T47D (cell line): ENCODE measurements around the gene TMPRSS9.

ENCODE experiments used
- DNase-seq, 2 experiments: peaks; one replicate each; pipeline versions ENCODE4 v3.0.0 to v3.0.0-alpha.2; 2011 to 2012; ENCODE audit warnings: low read depth in 1 of 2, low spot score in 1 of 2
- JUND ChIP-seq: IDR thresholded peaks from 2 replicates; pipeline ENCODE4 v1.6.1; 2012; ENCODE audit warnings: low read depth
- in situ Hi-C: cut with HindIII; loops from 2 replicates; pipeline ENCODE4 v1.10.0; 2016; ENCODE audit warnings: low sequenced_read_pairs, low pct_unique_long_range_greater_than_20kb

The TMPRSS9 gene

DNA sequence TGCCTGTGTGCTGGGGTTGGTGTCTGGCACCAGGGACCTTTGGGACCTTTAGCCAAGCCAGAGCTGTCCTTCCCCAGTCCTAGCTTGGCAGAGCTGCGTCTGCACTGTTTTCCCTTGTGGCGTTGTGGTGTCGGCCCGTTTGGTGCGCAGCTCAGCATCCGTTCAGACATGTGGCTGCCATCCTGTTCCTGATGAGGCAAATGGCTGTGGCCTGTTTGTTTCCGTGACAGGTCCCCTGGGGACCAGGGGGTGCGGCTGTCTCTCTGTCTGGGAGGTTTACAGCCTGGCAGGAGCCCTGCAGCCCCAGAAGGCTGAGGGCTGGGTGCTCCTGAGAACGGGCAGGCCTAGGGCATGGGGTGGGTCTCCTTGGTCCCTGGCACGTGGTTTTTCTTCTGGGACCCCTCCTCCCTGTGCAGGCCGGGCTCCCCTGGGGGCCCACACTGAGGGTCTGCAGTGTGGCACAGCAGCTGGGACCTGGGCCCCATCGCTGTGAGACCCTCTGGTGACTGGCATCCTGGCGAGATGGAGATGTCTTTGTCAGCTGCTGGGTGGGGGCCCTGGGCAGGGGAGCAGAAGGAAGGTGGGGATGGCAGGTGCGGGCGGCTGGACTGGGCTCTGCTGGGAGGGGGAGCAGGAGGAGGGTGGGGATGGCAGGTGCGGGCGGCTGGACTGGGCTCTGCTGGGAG, 27.6 kb upstream of the TMPRSS9 start:
- in situ Hi-C loops = no loop called here
- TF ChIP-seq JUND = no peak
- no peak for DNase-seq

DNA sequence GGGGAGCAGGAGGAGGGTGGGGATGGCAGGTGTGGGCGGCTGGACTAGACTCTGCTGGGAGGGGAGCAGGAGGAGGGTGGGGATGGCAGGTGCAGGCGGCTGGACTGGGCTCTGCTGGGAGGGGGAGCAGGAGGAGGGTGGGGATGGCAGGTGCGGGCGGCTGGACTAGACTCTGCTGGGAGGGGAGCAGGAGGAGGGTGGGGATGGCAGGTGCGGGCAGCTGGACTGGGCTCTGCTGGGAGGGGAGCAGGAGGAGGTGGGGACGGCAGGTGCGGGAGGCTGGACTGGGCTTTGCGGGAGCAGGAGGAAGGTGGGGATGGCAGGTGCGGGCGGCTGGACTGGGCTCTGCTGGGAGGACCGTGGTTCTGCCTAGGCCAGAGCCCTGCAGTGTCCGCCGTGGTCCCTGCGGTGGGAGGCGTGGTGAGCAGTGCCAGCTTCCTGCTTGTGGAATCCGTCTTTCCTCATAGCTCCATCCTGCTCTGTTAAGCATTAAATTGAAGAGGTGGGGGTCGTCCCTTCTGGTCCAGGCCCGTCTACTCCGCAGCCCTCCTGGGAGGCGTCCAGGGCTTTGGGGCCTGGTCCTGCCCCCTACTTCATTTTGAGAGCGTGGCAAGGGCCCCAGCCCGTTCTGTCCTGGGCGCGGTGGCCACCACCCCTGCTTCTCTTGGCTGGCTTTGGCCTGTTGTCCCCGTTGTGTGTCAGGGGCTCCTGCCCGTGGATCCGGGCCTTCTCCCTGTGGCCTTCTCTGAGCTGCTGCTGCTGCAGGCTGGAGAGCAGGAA, 26.8 kb upstream of the TMPRSS9 start:
- in situ Hi-C loops = no loop called here
- no peak for TF ChIP-seq JUND
- no peak for DNase-seq

DNA sequence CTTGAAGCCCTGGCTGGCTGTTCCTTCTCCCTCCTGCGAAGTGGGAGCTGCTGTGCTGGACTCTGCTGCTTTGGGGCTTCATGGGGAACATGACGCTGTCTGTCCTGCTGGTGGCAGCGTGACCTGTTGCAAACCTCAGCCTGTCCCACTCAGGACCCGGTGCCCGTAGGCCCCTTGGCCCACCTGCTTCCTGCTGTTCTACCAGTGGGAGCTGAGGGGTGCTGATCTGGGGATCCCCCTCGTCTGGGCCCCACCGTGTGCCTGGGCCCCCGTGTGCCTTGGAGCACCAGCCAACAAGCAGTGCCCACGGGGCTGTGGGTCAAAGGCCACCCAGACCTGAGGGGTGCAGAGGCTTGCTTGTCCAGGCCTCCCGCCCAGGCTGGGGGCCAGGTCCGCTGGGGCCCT, 26.3 kb upstream of the TMPRSS9 start:
- in situ Hi-C loops = no loop called here
- no peak for DNase-seq
- TF ChIP-seq JUND = no peak

DNA sequence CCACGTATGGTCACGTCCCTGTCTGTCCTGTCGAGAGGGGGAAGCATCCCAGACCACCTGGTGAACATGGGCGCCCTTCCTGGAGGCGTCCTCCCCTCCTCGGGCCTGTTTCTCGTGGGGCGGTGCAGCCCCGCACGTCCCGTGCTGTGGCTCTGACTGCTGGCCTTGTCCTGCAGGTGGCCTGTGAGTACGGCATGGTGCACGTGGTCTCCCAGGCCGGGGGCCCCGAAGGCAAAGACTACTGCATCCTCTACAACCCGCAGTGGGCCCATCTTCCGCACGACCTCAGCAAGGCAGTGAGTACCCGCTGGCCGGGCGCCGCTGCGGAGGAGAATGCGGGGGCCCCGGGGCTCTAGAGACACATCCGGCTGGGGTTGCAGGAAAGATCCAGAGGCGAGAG, 25.6 kb upstream of the TMPRSS9 start:
- TF ChIP-seq JUND = no peak
- in situ Hi-C loops = no loop called here
- no peak for DNase-seq

DNA sequence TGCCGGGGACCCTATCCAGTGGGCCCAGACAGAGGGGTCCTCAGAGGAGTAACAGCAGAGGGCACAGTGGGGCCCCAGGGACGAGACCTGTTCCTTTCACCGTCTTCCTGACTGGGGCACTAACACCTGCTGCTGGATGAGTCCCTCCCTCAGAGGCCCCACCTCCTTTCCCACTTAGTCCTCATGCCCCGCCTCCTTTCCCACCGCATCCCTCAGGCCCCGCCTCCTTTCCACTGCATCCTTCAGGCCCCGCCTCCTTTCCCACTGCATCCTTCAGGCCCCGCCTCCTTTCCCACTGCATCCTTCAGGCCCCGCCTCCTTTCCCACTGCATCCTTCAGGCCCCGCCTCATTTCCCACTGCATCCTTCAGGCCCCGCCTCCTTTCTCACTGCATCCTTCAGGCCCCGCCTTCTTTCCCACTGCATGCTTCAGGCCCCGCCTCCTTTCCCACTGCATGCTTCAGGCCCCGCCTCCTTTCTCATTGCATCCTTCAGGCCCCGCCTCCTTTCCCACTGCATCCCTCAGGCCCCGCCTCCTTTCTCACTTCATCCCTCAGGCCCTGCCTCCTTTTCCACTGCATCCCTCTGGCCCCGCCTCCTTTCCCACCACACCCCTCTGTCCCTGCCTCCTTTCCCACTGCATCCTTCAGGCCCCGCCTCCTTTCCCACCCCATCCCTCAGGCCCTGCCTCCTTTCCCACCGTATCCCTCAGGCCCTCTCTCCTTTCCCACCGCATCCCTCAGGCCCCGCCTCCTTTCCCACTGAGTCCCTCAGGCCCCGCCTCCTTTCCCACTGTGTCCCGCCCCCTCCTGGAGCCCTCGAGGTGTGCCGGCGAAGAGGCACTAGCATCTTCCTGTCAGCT, 24.8 kb upstream of the TMPRSS9 start:
- in situ Hi-C loops = no loop called here
- no peak for DNase-seq
- no peak for TF ChIP-seq JUND

DNA sequence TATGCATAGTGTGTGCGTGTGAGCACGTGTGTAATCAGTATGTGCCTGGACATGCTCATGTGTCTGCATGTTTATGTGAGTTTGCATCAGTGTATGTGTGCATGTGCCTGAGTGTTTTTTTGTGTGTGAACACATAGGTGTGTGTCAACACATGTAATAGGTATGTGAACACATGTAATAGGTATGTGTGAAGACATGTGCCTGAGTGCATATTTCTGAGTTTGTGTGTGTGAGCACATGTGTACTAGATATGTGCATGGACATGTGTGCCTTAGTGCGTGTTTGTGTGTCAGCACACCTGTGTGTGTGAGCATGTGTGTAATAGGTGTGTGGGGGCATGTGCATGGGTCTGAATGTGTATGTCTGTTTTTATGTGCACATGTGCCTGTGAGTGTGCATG, 24.2 kb upstream of the TMPRSS9 start:
- in situ Hi-C loops = no loop called here
- DNase-seq = no peak
- TF ChIP-seq JUND = no peak

DNA sequence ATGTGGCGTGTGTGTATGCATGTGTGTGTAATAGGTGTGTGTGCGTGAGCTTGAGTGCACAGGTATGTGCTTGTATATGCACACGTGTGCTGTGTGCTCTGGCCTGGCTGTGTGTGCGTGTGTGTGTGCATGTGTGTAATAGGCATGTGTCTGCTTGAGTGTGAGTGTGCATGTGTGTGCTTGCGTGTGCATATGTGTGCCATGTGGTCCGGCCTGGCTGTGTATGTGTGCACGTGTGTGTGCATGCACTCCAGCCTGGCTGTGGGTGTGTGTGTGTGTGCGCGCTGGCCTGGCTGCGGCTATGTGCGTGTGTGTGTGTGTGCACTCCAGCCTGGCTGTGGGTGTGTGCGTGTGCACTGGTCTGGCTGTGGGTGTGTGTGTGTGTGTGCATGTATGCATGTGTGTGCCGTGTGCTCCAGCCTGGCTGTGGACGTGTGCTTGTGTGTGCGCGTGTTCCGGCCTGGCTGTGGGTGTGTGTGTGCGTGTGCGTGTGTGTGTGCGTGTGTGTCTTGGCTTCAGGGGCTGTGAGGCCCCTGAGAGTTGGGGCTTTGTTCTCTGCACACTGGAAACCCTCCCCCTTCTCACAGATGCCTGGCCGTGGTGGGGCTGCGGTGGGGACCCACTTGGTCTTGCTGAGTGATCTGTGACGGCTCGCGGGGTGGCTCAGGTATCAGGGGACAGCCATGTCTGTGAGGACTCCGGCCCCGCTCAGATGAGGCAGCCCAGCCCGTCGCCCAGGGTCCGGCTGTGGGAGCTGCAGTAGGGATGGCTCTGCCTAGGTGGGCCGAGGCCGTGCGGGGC, 23.3 kb upstream of the TMPRSS9 start:
- no peak for TF ChIP-seq JUND
- DNase-seq = no peak
- in situ Hi-C loops = no loop called here

DNA sequence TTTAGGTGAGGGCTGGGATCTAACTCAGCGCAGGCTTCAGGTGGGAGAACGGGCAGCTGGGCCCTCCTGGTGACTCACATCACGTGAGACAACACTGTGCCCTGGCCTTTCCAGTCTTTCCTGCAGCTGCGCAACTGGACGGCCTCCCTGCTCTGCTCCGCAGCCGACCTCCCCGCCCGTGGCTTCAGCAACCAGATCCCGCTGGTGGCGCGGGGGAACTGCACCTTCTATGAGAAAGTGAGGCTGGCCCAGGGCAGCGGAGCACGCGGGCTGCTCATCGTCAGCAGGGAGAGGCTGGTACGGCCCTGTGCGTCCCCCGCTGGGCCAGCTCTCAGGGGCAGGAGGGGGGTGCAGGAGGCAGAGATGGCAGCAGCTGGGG, 22.7 kb upstream of the TMPRSS9 start:
- TF ChIP-seq JUND = no peak
- in situ Hi-C loops = no loop called here
- DNase-seq = no peak

DNA sequence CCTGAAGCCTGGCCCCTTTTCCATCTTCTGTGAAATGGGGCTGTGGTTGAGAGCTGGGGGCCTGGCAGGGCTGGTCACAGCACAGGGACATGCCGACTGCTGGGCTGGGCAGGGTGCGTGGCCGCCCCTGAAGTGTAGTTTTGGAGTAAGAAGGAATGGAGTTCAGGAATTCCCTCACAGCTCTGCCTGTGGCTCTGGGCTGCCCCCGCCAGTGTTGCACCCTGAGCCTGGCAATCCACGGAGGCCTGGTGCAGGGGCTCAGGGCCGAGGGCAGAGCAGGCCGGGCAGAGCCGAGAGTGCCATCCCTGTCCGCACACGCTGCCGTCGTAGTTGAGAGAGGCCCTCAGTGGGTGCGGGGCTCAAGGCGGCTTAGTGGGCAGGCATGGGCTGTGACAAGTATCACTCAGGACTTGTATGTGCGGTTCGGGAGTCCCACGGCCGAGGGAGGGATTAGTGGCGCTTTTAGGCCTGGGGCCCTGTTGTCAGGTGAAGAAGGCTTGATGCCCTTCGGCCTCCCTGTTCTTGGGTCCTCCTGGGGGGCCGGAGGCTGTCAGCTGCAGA, 21.9 kb upstream of the TMPRSS9 start:
- no peak for TF ChIP-seq JUND
- in situ Hi-C loops = no loop called here
- no peak for DNase-seq

DNA sequence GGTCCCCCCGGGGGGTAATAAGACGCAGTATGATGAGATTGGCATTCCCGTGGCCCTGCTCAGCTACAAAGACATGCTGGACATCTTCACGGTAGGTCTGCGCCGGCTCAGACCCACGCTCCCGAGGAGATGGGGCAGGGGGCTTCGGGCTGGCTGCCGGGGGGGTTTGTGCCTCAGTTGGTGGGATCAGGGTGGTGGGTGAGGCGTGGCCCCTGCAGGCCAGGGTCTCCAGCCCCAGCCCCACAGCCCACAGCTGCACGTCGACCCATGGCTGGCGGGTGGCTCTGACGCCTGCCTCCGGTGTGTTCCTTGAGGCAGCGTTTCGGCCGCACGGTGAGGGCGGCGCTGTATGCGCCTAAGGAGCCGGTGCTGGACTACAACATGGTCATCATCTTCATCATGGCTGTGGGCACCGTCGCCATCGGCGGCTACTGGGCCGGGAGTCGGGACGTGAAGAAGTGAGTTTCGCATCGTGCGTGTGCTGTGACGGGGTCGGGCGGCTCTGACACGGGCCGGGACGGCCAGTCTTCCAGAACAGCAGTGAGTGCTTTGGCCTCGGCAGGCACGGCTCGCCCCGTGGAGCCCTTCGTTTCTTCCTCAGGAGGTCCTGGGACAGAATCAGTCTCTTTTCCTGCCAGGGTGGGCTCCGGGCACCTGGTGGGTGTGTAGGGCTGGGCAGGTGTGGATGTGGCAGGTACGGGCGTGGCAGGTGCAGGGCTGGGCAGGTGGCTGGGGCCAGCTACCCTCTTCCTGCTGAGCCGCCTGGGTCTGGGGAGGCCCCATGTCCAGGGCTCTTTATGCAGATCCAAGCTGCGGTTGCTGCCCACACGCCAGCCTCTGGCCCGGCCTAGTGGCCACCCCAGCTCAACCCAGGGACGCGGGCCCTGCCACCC, 21.1 kb upstream of the TMPRSS9 start:
- DNase-seq = no peak
- in situ Hi-C loops = no loop called here
- no peak for TF ChIP-seq JUND

DNA sequence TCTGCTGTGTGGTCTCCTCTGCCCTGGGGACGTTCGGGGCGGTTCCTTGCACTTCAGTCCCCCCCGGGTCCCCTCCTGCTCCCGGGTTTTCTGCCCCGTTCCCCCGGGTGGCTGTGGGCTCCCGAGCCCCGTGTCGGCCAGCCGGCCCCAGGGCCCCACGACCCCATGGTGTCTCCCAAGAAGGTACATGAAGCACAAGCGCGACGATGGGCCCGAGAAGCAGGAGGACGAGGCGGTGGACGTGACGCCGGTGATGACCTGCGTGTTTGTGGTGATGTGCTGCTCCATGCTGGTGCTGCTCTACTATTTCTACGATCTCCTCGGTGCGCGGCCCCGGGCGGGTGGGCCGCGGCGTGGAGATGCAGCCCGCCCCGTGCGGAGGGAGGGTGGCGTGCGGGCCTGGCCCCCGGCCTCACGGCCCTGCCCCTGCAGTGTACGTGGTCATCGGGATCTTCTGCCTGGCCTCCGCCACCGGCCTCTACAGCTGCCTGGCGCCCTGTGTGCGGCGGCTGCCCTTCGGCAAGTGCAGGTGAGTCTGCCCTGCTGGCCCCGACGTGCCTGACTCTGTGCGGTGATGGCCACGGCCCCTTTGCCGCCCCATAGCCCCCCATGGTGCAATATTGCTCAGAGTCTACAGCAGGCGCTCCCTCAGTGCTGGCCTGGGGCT, 20.3 kb upstream of the TMPRSS9 start:
- in situ Hi-C loops = no loop called here
- no peak for DNase-seq
- TF ChIP-seq JUND = no peak
